Anterior cingulate cortex (tissue), 58 donors: ENCODE measurements around the gene ASIC4.

Experiments
- DNase-seq, 58 donors: peaks; one replicate each; lab custom pipeline; 2025; lab: John Stamatoyannopoulos, UW

ASIC4 gene

DNA sequence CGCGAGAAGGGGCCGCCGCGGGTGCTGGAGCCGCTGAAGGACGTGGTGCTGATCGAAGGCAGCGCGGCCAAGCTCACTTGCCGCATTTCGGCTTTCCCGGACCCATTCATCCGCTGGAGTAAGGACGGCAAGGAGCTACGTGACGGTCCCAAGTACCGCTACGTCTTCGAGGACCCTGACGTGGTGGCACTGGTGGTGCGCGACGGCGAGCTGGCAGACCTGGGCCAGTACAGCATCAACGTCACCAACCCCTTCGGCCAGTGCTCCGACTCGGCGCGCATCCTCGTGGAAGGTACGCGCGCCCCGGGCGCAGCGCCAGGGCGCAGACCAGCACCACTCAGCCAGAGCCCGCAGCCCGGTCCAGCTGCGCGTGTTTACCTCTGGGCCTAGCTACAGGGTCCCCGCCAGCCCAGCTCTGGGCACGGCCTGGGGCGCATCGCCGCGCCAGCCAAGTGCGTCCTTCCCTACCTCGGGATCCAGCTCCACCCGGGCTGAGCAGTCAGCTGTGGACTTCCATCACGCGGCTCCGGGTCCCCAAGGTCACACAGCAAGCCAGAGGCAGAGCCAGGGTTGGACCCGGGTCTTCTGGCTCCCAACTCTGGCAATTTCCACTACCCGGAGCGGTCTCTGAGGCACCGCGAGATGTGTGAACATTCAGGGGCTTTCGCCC, 17.3 kb upstream of the ASIC4 start:
- peak in 1 of 58 donors; percentile 14 for DNase-seq

DNA sequence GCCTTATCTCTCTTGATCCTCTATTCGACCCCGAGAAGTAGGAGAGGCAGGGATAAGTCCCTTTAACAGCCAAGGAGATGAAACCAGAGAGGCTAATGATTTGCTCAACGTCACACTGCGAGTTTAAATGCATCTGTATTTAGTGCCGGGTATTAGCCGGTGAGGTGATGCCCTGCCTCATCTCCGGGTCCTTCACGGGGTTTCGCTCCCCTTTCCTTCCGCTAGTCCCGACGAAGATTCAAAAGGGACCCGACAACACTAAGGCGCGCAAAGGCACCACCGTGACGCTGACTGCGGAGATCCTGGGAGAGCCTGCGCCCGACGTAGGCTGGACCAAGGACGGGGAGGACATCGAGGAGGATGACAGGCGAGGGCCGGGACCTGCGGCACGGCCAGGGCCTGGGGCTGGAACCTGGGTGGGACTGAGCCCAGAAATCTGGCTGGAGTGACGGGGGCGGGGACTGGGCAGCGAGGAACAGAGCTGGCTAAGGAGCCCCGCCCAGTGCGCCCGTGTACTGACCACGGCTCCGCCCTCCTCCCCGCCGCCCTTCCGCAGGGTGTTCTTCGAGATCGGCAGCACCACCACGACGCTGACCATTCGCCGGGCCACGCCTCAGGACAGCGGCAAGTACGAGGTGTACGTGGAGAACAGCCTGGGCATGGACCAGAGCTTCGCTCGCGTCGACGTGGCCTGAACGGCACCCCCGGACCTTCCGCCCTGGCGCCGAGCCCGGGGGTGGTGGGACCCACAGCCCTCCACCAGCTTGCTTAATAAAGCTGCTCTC, 16.6 kb upstream of the ASIC4 start:
- DNase-seq, result peak in 34 of 58 donors; percentile 11 to 54 (median 28)

DNA sequence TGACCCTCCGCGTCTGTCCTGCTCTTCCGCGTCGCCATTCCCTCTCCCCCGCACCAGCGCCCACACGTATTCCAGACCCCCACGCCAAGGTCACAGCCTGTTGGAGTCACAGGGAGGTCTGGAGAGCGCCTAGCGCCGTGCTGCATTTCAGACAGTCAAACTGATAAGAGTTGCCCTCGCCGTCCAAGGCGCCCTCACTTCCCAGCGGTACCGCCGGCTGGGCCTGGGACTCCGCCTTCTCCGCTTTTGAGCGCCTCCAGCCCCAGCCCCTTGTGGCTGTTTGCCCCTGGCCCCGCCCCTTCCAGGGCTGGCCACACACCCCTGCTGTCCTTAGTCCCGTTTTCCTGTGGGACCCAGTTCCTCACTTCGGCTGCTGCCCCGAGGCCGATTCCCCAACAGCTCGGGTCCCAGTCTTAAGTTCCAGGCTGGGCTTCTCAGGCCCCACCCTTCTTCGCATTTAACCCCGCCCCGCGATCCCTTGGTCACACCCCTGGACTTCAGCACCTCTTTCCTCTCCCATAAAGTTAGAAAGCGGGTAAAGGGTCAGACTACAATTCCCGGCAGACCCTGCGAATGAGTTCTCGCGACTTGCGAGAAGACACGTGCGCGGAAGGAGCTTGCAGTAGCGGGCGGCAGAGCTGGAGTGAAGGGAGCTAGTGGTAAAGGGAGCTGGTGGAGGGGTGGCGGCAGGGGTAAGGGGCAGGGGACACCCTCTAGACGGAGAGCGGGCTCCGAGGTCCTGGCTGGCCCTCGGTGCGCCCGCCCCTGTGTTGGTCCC, 15.8 kb upstream of the ASIC4 start, which contains the start of gene GMPPA:
Gene GMPPA (plus strand): TSS at position 612 of the 778 bp plus-strand sequence. CDS start 1,085 bp downstream, outside the sequence.
- peak; percentile 46 to 96 (median 89) for DNase-seq

DNA sequence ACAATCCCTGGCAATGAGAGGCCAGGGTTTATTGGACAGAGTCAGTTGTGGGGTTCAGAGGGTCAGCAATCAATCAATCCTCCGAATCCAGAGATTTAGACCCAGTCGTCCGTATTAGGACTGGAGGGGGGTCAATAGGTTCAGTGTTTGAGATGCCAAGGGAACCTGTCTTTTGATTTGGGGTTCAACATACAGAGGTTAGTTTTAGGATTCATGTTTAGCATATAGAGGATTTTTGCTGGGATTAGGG, 15.3 kb upstream of the ASIC4 start:
- DNase-seq, result no peak

DNA sequence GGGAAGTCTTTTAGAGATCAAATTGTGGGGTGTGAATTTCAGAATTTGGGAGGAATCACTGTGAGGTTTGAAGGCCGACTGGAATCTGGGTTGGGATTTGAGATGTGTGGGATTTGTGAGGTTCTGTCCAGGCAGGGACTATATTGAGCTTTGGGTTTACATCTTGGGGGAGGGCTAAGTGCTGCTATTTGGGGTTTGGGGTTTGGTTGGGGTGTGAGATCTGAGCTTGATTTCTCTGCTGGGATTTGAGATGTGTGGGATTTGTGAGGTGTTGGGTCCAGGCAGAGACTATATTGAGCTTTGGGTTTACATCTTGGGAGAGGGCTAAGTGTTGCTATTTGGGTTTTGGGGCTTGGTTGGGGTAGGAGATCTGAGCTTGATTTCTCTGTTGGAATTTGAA, 14.7 kb upstream of the ASIC4 start:
- no peak for DNase-seq

DNA sequence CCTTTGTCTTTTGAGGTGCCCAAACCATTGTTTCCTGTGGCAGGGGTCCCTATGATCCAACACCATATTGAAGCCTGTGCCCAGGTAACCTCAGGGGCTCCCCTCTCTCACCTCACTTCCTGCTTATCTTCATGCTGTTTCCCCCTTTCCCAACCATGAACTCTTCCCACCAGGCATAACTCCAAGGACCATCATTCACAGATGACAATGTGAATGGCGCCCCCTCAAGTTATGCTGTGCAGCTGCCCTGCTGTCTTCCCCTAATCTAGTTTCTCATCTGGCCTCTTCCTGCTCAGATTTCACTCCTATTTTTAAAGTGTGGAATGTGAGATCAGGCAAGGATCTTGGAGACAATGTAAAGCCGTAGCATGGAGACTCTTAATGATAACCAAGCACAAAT, 14.1 kb upstream of the ASIC4 start:
- no peak for DNase-seq

DNA sequence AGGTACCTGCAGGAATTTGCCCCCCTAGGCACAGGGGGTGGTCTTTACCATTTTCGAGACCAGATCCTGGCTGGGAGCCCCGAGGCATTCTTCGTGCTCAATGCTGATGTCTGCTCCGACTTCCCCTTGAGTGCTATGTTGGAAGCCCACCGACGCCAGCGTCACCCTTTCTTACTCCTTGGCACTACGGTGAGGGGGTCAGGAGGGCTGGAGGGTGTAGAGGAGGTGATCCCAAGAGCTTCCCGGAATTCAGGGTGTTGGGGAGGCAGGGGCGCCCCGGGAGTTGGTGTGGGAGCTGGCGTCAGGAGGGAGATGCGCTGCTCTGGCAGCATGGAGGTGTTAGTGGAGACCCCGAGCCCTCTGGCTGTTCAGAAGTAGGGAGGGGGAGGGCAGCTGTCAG, 12.4 kb upstream of the ASIC4 start:
- no peak for DNase-seq

- no peak for DNase-seq
These were observed 11.7 kb upstream of the ASIC4 start for GRCh38 chr2:219502618-219503017.

- no peak for DNase-seq
These were observed 8.7 kb upstream of the ASIC4 start for GRCh38 chr2:219505585-219505984.

DNA sequence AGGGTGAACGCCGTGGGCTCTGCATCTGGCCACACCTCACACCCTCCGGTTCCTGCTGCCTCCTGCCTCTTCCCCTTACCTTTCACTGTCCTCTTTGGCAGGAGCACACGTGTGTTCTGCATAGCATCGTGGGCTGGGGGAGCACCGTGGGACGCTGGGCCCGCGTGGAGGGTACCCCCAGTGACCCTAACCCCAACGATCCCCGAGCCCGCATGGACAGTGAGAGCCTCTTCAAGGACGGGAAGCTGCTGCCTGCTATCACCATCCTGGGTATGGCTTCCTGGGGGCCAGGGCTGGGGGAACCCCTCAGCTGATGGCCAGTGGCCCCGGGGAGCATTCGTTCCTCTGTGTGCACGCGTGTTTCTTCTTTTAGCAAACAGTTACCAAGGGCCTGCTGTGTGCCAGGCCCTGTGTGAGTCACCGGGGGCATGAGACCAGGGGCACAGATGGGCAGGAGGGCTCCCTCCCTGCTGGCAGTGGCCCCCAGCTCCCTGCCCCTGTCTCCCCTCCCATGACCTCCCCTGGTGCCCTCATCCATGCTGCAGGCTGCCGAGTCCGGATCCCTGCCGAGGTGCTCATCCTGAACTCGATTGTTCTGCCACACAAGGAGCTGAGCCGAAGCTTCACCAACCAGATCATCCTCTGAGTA, 8.0 kb upstream of the ASIC4 start:
- DNase-seq, result peak in 1 of 58 donors; percentile 29

DNA sequence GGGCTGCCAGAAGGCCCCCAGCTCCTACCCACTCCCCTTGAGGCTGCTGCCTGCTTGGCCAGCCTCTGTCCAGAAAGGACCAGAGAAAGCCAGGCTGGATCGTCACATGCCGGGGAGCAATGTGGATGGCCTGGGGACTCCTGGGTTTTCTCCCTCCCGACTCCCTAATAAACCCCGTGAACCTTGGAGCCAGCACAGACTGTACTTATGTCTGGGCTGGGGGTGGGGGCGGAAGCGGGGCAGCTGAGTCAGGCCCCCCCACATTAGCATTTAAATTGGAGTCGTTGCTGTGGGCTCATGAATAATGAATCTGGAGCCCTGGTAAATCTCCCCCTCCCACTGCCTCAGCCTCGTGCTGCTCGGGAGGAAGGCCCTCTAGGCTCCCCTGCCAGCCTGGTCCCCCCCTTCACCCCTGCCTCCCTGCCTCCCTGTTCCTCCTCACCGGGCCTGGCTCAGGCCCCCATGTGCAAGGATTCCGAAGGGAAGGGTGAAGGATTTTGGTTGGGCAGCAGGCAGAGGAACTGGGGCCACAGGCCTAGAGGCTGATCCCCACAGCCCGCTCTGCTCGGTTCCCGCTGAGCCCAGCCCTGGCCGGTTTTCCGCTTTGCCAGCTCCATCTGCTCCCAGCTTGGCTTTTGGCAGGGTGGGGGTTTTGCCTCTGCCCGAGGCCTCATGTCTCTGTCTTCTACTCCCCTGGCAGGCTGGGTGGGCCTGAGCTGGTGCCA, 7.3 kb upstream of the ASIC4 start:
- peak in 6 of 58 donors; percentile 12 to 29 (median 23) for DNase-seq

GRCh38 chr2:219507581-219508443, 6.5 kb upstream of the ASIC4 start:
- DNase-seq, result no peak

DNA sequence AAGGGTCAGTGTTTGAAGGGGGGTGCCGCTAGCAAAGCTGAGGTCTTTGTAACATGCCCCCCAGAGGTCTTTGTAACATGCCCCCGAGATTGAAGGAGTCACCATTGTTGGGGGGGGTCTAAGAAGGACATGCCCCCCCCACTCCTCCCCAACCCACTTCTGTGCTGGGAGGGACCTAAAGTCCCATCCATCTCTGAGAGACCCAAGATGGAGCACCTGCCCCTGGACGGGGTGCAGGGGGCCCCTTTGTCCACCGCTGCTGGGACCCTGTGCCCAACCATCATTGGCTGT, 5.9 kb upstream of the ASIC4 start:
- DNase-seq, result no peak

- DNase-seq, result peak in 1 of 58 donors; percentile 26
These were observed 5.1 kb upstream of the ASIC4 start for GRCh38 chr2:219508971-219509779.

GRCh38 chr2:219509780-219510511, 4.3 kb upstream of the ASIC4 start:
- DNase-seq, result peak in 45 of 58 donors; percentile 10 to 67 (median 33)

DNA sequence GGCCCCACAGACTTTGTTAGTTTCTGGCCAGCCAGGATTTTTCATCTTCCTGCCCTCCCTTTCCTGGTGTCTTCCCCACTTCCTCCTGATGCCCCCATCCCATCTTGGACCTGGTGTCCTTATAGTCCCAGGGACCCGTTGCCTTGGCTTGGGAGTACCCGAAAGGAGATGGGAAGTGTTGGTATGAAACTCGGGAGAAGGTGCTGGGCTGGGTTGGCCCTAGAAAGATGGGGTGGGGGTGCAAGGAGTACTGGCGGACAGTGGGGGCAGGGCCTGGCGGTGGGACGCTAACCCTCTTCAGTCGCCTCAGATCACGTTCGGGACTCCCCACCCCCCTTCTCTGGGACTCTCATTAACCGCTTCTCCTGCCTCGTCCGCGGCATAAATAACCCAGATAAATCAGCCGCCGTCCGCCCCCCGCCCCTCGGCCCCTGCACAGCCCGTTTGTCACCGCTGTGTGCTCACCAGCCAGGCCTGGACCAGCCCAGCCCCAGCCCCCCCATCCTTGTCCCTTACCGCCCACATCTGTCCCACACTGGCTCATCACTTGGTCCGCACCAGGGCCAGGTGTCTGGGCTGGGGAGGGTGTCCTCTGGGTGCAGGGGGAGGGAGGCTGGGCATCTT, 3.7 kb upstream of the ASIC4 start:
- peak in 1 of 58 donors; percentile 9 for DNase-seq
